ENCODE data around the gene PRRT1B.

The PRRT1B gene

GRCh38 chr9:131518553-131518952 lies 26.8 kb upstream of the PRRT1B start:
- TF ChIP-seq ZNF70 (CRISPR knock-in tag; IDR thresholded peaks at IDR 0.05) (no peak), ISL1 (CRISPR knock-in tag; IDR thresholded peaks at IDR 0.05) (no peak), GLIS3 (CRISPR knock-in tag; IDR thresholded peaks at IDR 0.05) (no peak), ZFP3 (CRISPR knock-in tag; IDR thresholded peaks at IDR 0.05) (no peak), ZNF565 (CRISPR knock-in tag; conservative IDR thresholded peaks at IDR 0.05; ENCODE audit: low read depth) (no peak), OSR1 (CRISPR knock-in tag; IDR thresholded peaks at IDR 0.05) (no peak), ARNTL (CRISPR knock-in tag; IDR thresholded peaks at IDR 0.05; ENCODE audit: borderline replicate concordance, low read depth) (no peak), ZNF8 (CRISPR knock-in tag; IDR thresholded peaks at IDR 0.05) (no peak), CREB5 (CRISPR knock-in tag; IDR thresholded peaks at IDR 0.05; ENCODE audit: low read depth) (no peak), BACH2 (CRISPR knock-in tag; IDR thresholded peaks at IDR 0.05; ENCODE audit: borderline replicate concordance) (no peak), CSRNP3 (CRISPR knock-in tag; IDR thresholded peaks at IDR 0.05) (no peak)
- no peak for ATAC-seq

- TF ChIP-seq ZFP30 (CRISPR knock-in tag; IDR thresholded peaks at IDR 0.05) (no peak), CREB5 (CRISPR knock-in tag; IDR thresholded peaks at IDR 0.05; ENCODE audit: low read depth) (no peak), POU6F1 (CRISPR knock-in tag; IDR thresholded peaks at IDR 0.05; ENCODE audit: borderline replicate concordance, low read depth) (no peak), BACH2 (CRISPR knock-in tag; IDR thresholded peaks at IDR 0.05; ENCODE audit: borderline replicate concordance) (no peak), ZNF8 (CRISPR knock-in tag; IDR thresholded peaks at IDR 0.05) (no peak), PATZ1 (CRISPR knock-in tag; IDR thresholded peaks at IDR 0.05; ENCODE audit: borderline replicate concordance) (no peak), OSR1 (CRISPR knock-in tag; IDR thresholded peaks at IDR 0.05) (no peak), CSDC2 (CRISPR knock-in tag; IDR thresholded peaks at IDR 0.05) (no peak), SNAI2 (CRISPR knock-in tag; IDR thresholded peaks at IDR 0.05) (no peak), ZFP3 (CRISPR knock-in tag; IDR thresholded peaks at IDR 0.05) (no peak), CSRNP3 (CRISPR knock-in tag; IDR thresholded peaks at IDR 0.05) (no peak), TSHZ2 (CRISPR knock-in tag; IDR thresholded peaks at IDR 0.05) (no peak), ZNF565 (CRISPR knock-in tag; conservative IDR thresholded peaks at IDR 0.05; ENCODE audit: low read depth) (no peak), ESRRG (CRISPR knock-in tag; IDR thresholded peaks at IDR 0.05) (no peak), TOX (CRISPR knock-in tag; IDR thresholded peaks at IDR 0.05; ENCODE audit: borderline replicate concordance) (no peak), PPARA (CRISPR knock-in tag; IDR thresholded peaks at IDR 0.05; ENCODE audit: borderline replicate concordance) (no peak), TCF4 (CRISPR knock-in tag; IDR thresholded peaks at IDR 0.05; ENCODE audit: borderline replicate concordance) (no peak), ZC3H10 (CRISPR knock-in tag; IDR thresholded peaks at IDR 0.05) (no peak)
- ATAC-seq, result no peak
These were observed 24.8 kb upstream of the PRRT1B start for GRCh38 chr9:131520503-131520902.
